Liver (tissue), 9 donors: ENCODE measurements around the gene CCDC167. TPM values are rescaled to one million over a fixed set of nuclear protein-coding genes. Genes with fewer than 3 reads are reported as not detected.

Source experiments
- DNase-seq: peaks from one replicate; pipeline ENCODE4 v3.0.0-alpha.2; 2017; ENCODE audit warnings: low spot score
- H3K27ac ChIP-seq, 2 donors: one replicate each; pipeline ENCODE4 v1.7.0; 2013; ENCODE audit warnings: inconsistent platforms in 2 of 2, low read length in 2 of 2, control low read depth in 1 of 2, low read depth in 1 of 2, mild to moderate bottlenecking in 1 of 2
- H3K27me3 ChIP-seq, 4 donors: one replicate each; pipeline versions ENCODE4 v1.6.1 to v1.7.0; 2013; ENCODE audit warnings: low read length in 3 of 4, inconsistent platforms in 1 of 4, mild to moderate bottlenecking in 1 of 4, moderate library complexity in 1 of 4; ENCODE audit not compliant: control insufficient read depth in 4 of 4, insufficient read depth in 4 of 4
- H3K36me3 ChIP-seq, 4 donors: one replicate each; pipeline versions ENCODE4 v1.6.1 to v1.7.0; 2013; ENCODE audit warnings: low read length in 3 of 4, mild to moderate bottlenecking in 3 of 4, low read depth in 1 of 4, moderate library complexity in 1 of 4; ENCODE audit not compliant: control insufficient read depth in 4 of 4, insufficient read depth in 3 of 4
- H3K4me1 ChIP-seq, 4 donors: one replicate each; pipeline versions ENCODE4 v1.6.1 to v1.7.0; 2013; ENCODE audit warnings: low read length in 3 of 4, mild to moderate bottlenecking in 3 of 4, moderate library complexity in 1 of 4; ENCODE audit not compliant: control insufficient read depth in 4 of 4, insufficient read depth in 4 of 4
- H3K4me3 ChIP-seq, 3 donors: one replicate each; pipeline versions ENCODE4 v1.6.1 to v1.7.0; 2013; ENCODE audit warnings: low read length in 3 of 3, control low read depth in 1 of 3, low read depth in 1 of 3, mild to moderate bottlenecking in 1 of 3
- H3K9ac ChIP-seq, 2 donors: one replicate each; pipeline ENCODE4 v1.7.0; 2013; ENCODE audit warnings: low read length in 2 of 2, mild to moderate bottlenecking in 2 of 2, moderate library complexity in 2 of 2, control low read depth in 1 of 2, low read depth in 1 of 2
- H3K9me3 ChIP-seq, 4 donors: one replicate each; pipeline versions ENCODE4 v1.6.1 to v1.7.0; 2013; ENCODE audit warnings: low read length in 3 of 4; ENCODE audit not compliant: control insufficient read depth in 4 of 4
- ATF3 ChIP-seq: IDR thresholded peaks from 2 replicates; pipeline ENCODE4 v1.6.1; 2016; ENCODE audit warnings: antibody characterized with exemption
- CTCF ChIP-seq: fragments of 150-350 bp; IDR thresholded peaks from 2 replicates; pipeline ENCODE4 v1.5.1; 2017; ENCODE audit warnings: improper control_type of control experiment, low read depth, low read length; ENCODE audit not compliant: missing input control
- EGR1 ChIP-seq, 2 donors: IDR thresholded peaks; 2 replicates each; pipeline ENCODE4 v1.6.1; 2016 to 2018; ENCODE audit warnings: antibody characterized with exemption in 2 of 2, low read depth in 2 of 2
- FOXA1 ChIP-seq: IDR thresholded peaks from 2 replicates; pipeline ENCODE4 v1.6.1; 2016; ENCODE audit warnings: antibody characterized with exemption
- FOXA2 ChIP-seq: IDR thresholded peaks from 2 replicates; pipeline ENCODE4 v1.6.1; 2016; ENCODE audit warnings: antibody characterized with exemption
- GABPA ChIP-seq, 2 donors: IDR thresholded peaks in 1 of 2; conservative IDR thresholded peaks in 1 of 2; 2 replicates each; pipeline ENCODE4 v1.6.1; 2016; ENCODE audit warnings: antibody characterized with exemption in 2 of 2, mild to moderate bottlenecking in 1 of 2, moderate library complexity in 1 of 2
- HNF4A ChIP-seq, 2 donors: conservative IDR thresholded peaks; 2 replicates each; pipeline ENCODE4 v1.6.1; 2016; ENCODE audit warnings: antibody characterized with exemption in 2 of 2, mild to moderate bottlenecking in 2 of 2
- HNF4G ChIP-seq: IDR thresholded peaks from 2 replicates; pipeline ENCODE4 v1.6.1; 2016; ENCODE audit warnings: antibody characterized with exemption
- JUND ChIP-seq, 2 donors: IDR thresholded peaks; 2 replicates each; pipeline ENCODE4 v1.6.1; 2016; ENCODE audit warnings: antibody characterized with exemption in 2 of 2
- MAX ChIP-seq: IDR thresholded peaks from 2 replicates; pipeline ENCODE4 v1.6.1; 2016; ENCODE audit warnings: antibody characterized with exemption
- NR2F2 ChIP-seq: IDR thresholded peaks from 2 replicates; pipeline ENCODE4 v1.6.1; 2016; ENCODE audit warnings: antibody characterized with exemption
- RAD21 ChIP-seq, 2 donors: IDR thresholded peaks; 2 replicates each; pipeline ENCODE4 v1.6.1; 2016; ENCODE audit warnings: antibody characterized with exemption in 2 of 2, mild to moderate bottlenecking in 2 of 2
- SP1 ChIP-seq: IDR thresholded peaks from 2 replicates; pipeline ENCODE4 v1.6.1; 2018; ENCODE audit warnings: antibody characterized with exemption, mild to moderate bottlenecking
- TAF1 ChIP-seq: conservative IDR thresholded peaks from 2 replicates; pipeline ENCODE4 v1.6.1; 2016; ENCODE audit warnings: antibody characterized with exemption, mild to moderate bottlenecking
- YY1 ChIP-seq: IDR thresholded peaks from 2 replicates; pipeline ENCODE4 v1.6.1; 2016; ENCODE audit warnings: antibody characterized with exemption, mild to moderate bottlenecking
- ZBTB33 ChIP-seq: IDR thresholded peaks from 2 replicates; pipeline ENCODE4 v1.6.1; 2016; ENCODE audit warnings: antibody characterized with exemption
- WGBS: extraction: QIAGEN DNeasy Blood & Tissue Kit; methylation state at CpG from one replicate; pipeline ENCODE4 v1.1.7; 2013; 5-methylcytosine and 5-hydroxymethylcytosine counted together
- polyA plus RNA-seq, 2 donors: library from polyadenylated mRNA; stranded (reverse) in 1 of 2; unstranded in 1 of 2; fragments of 200-250 nt in 1 of 2; fragments of >200 nt in 1 of 2; fragmentation: Nextera tagmentation in 1 of 2; extraction: Ambion mirVana in 1 of 2; gene quantifications; one replicate each; pipeline versions ENCODE4 v1.2.1 to v1.2.3, GENCODE V29; 2013 to 2015
- total RNA-seq, 2 donors: library from RNA; depleted of rRNA; stranded (reverse); fragments of >200 nt; gene quantifications; one replicate each; pipeline ENCODE4 v1.2.3, GENCODE V29; 2014
- donor health status: healthy.
- donor health status: healthy.
- donor health status: healthy.
- donor health status: healthy.
- donor health status: healthy.

Gene CCDC167
- total and polyA plus RNA-seq, 4 donors = 14.1 to 54.8 (median 42.7) TPM

GRCh38 chr6:37477191-37477590 lies 22.5 kb downstream of the CCDC167 start:
- Histone ChIP-seq H3K27ac (no peak overlapping the region), H3K36me3 (peaks cover 8 to 90% (median 43%) of the 10 kb centered on the region in 4 donors), H3K27me3 (no peaks in the 10 kb centered on the region), H3K4me3 (no peak overlapping the region), H3K4me1 (peaks cover 2 to 11% (median 7%) of the 10 kb centered on the region in 4 donors), H3K9me3 (no peaks in the 10 kb centered on the region), H3K9ac (no peak overlapping the region)
- WGBS = 81% methylated on average over 3 of the region's 3 CpGs
- no peak for DNase-seq
- no peak for TF ChIP-seq MAX
- no peak for TF ChIP-seq FOXA1
- no peak for TF ChIP-seq HNF4G
- no peak for TF ChIP-seq FOXA2
- TF ChIP-seq YY1 = no peak
- TF ChIP-seq TAF1 = no peak
- TF ChIP-seq HNF4A (conservative IDR thresholded peaks at IDR 0.05) = no peak
- TF ChIP-seq SP1 = no peak
- no peak for TF ChIP-seq EGR1 (IDR thresholded peaks at IDR 0.05; ENCODE audit: low read depth in 2 of 2)
- no peak for TF ChIP-seq ATF3
- no peak for TF ChIP-seq NR2F2
- TF ChIP-seq ZBTB33 = no peak
- TF ChIP-seq RAD21 (IDR thresholded peaks at IDR 0.05) = no peak
- TF ChIP-seq GABPA (IDR thresholded peaks at IDR 0.05 in 1 of 2, conservative IDR thresholded peaks at IDR 0.05 in 1 of 2) = no peak

- H3K27me3 ChIP-seq = no peaks in the 10 kb centered on the region
- DNase-seq = no peak
- WGBS = 96% methylated on average over 4 of the region's 4 CpGs
- H3K9ac ChIP-seq = no peak overlapping the region
- no peak for TF ChIP-seq SP1
- no peak for TF ChIP-seq FOXA1
- no peak for TF ChIP-seq HNF4A (conservative IDR thresholded peaks at IDR 0.05)
- TF ChIP-seq YY1 = no peak
- no peak for TF ChIP-seq JUND (IDR thresholded peaks at IDR 0.05)
- no peak for TF ChIP-seq CTCF
- TF ChIP-seq TAF1 = no peak
- no peak overlapping the region for H3K4me3 ChIP-seq
- no peak overlapping the region for H3K27ac ChIP-seq
- H3K36me3 ChIP-seq = peaks cover 6 to 76% (median 33%) of the 10 kb centered on the region in 4 donors
- H3K9me3 ChIP-seq = no peaks in the 10 kb centered on the region
- H3K4me1 ChIP-seq = peaks cover 2 to 11% (median 7%) of the 10 kb centered on the region in 4 donors
These were observed 25.4 kb downstream of the CCDC167 start for GRCh38 chr6:37474316-37474715.
